Transverse colon (tissue), 4 donors: Measurements from ENCODE around the gene PRKCZ. TPM values are rescaled to one million over a fixed set of nuclear protein-coding genes. Genes with fewer than 3 reads are reported as not detected.

Experiments
- DNase-seq: peaks from one replicate; pipeline ENCODE4 v3.0.0-alpha.2; 2019
- H3K27ac ChIP-seq, 4 donors: fragments of 200-600 bp; sonication (generic); 2 replicates each; pipeline ENCODE4 v1.5.1; 2016 to 2018; ENCODE audit warnings: inconsistent platforms in 4 of 4
- H3K27me3 ChIP-seq: fragments of 200-600 bp; sonication (generic); 2 replicates; pipeline ENCODE4 v1.5.1; 2017; ENCODE audit warnings: inconsistent platforms
- H3K36me3 ChIP-seq, 4 donors: fragments of 200-600 bp; sonication (generic); 2 replicates each; pipeline ENCODE4 v1.5.1; 2017 to 2019; ENCODE audit warnings: inconsistent platforms in 4 of 4
- H3K4me1 ChIP-seq, 4 donors: fragments of 200-600 bp; sonication (generic); 2 replicates each; pipeline ENCODE4 v1.5.1; 2017 to 2020; ENCODE audit warnings: inconsistent platforms in 4 of 4
- H3K4me3 ChIP-seq, 4 donors: fragments of 200-600 bp; sonication (generic); 1 replicate in 1 of 4; 2 replicates in 3 of 4; pipeline versions ENCODE4 v1.5.1 to v1.6.1; 2017 to 2019; ENCODE audit warnings: inconsistent platforms in 4 of 4
- H3K9me3 ChIP-seq, 2 donors: fragments of 200-600 bp; sonication (generic); 2 replicates each; pipeline ENCODE4 v1.5.1; 2017 to 2019; ENCODE audit warnings: inconsistent platforms in 2 of 2
- EP300 ChIP-seq: sonication (generic); formaldehyde crosslinking; IDR thresholded peaks from one replicate; pipeline ENCODE4 v1.6.1; 2017; ENCODE audit warnings: antibody characterized with exemption, low read depth
- POLR2A ChIP-seq: fragments of 450-650 bp; IDR thresholded peaks from one replicate; pipeline ENCODE4 v1.6.1; 2016; ENCODE audit warnings: antibody characterized with exemption, mild to moderate bottlenecking, moderate library complexity
- POLR2AphosphoS5 ChIP-seq, 3 donors: sonication (generic); formaldehyde crosslinking; IDR thresholded peaks; one replicate each; pipeline ENCODE4 v1.6.1; 2016; ENCODE audit warnings: antibody characterized with exemption in 3 of 3
- WGBS, 2 donors: methylation state at CpG; one replicate each; pipeline ENCODE4 v1.1.5; 2018; ENCODE audit warnings: low coverage in 1 of 2; 5-methylcytosine and 5-hydroxymethylcytosine counted together
- in situ Hi-C, 4 donors: fragments of 200-750 bp; cut with MboI; loops; one replicate each; pipeline versions ENCODE4 v1.15.0 to v1.15.1; 2017; ENCODE audit warnings: low sequenced_read_pairs in 3 of 4, low pct_ligation_motif_present in 1 of 4, low pct_unique_long_range_greater_than_20kb in 1 of 4
- intact Hi-C: fragments of 100-400 bp; cut with DNase I; formaldehyde crosslinking; loops from one replicate; pipeline ENCODE4 v1.15.1; 2023; ENCODE audit warnings: low total_unique reads
- total RNA-seq, 4 donors: library from RNA; depleted of rRNA; stranded (reverse); fragments of >200 nt; gene quantifications; one replicate each; pipeline ENCODE4 v1.1.0, GENCODE V29; 2016
- TF ChIP-seq, protein P1 (sequence below), 5 experiments: fragments of 200-600 bp in 3 of 5; fragments of 450-650 bp in 2 of 5; sonication (generic) in 3 of 5; IDR thresholded peaks; 1 replicate in 2 of 5; 2 replicates in 3 of 5; pipeline ENCODE4 v1.5.1; 2016 to 2017; ENCODE audit warnings: antibody characterized with exemption in 5 of 5, inconsistent platforms in 3 of 5, mild to moderate bottlenecking in 2 of 5, moderate library complexity in 1 of 5

Gene PRKCZ
- total RNA-seq, 4 donors from 2014 or later, result 48.6 to 96.7 (median 54.4) TPM

- H3K36me3 ChIP-seq, result no peaks in the 10 kb centered on the region
- no peak overlapping the region for H3K27ac ChIP-seq
- intact Hi-C loops (no loop called here), in situ Hi-C loops (no loop called here)
- H3K9me3 ChIP-seq, result no peaks in the 10 kb centered on the region
- no peak overlapping the region for H3K4me3 ChIP-seq
- DNase-seq, result no peak
- H3K4me1 ChIP-seq, result peaks cover 0 to 18% (median 9%) of the 10 kb centered on the region in 4 donors
- WGBS, 2 donors, result 92 to 100% methylated on average over 1 to 26 of the region's 29 CpGs
- H3K27me3 ChIP-seq, result peaks cover 4% of the 10 kb centered on the region
- TF ChIP-seq POLR2A, result no peak
- TF ChIP-seq POLR2AphosphoS5 (IDR thresholded peaks at IDR 0.05), result no peak
- TF ChIP-seq, protein P1, sequence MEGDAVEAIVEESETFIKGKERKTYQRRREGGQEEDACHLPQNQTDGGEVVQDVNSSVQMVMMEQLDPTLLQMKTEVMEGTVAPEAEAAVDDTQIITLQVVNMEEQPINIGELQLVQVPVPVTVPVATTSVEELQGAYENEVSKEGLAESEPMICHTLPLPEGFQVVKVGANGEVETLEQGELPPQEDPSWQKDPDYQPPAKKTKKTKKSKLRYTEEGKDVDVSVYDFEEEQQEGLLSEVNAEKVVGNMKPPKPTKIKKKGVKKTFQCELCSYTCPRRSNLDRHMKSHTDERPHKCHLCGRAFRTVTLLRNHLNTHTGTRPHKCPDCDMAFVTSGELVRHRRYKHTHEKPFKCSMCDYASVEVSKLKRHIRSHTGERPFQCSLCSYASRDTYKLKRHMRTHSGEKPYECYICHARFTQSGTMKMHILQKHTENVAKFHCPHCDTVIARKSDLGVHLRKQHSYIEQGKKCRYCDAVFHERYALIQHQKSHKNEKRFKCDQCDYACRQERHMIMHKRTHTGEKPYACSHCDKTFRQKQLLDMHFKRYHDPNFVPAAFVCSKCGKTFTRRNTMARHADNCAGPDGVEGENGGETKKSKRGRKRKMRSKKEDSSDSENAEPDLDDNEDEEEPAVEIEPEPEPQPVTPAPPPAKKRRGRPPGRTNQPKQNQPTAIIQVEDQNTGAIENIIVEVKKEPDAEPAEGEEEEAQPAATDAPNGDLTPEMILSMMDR (IDR thresholded peaks at IDR 0.05), result no peak
- no peak for TF ChIP-seq EP300
Observed at GRCh38 chr1:2055911-2056575, 5.8 kb downstream of the PRKCZ start.

DNA sequence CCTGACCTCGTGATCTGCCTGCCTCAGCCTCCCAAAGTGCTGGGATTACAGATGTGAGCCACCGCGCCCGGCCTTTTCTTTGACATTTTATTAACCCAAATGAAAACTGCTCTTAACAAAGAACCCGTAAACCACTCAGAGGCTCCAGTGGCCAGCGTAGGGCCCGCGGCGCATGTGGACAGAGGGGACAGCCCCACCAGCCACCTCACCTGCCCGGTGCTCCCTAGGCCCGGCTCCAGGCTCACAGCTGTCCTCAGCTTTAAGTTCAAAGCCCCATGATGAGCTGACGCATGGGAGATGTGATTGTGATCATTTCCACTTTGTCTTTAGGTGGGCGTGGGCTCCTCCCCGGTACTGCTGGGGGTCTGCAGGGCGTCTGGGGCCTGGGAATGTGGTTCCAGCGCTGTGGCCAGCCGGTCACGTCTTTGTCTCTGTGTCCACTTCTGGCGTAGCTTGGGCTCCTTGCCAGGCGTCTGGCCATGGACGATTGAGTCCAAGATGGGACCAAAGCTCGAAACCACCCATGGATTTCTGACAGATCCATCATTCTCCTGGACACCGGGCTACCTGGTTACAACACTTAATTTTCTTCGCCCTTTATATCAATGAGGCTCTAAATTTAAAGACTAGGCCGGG lies 6.9 kb downstream of the PRKCZ start:
- 94 to 96% methylated on average over 7 to 24 of the region's 25 CpGs for WGBS, 2 donors

GRCh38 chr1:2059290-2059953 lies 9.2 kb downstream of the PRKCZ start:
- in situ Hi-C loops (no loop called here), intact Hi-C loops (no loop called here)
- H3K4me1 ChIP-seq, result no peaks in the 10 kb centered on the region
- TF ChIP-seq, protein P1 (IDR thresholded peaks at IDR 0.05), result no peak
- TF ChIP-seq POLR2AphosphoS5 (IDR thresholded peaks at IDR 0.05) (no peak), EP300 (no peak), POLR2A (no peak)
- WGBS, 2 donors, result 92 to 100% methylated on average over 6 to 30 of the region's 35 CpGs
- no peak for DNase-seq
- no peaks in the 10 kb centered on the region for H3K27me3 ChIP-seq
- no peak overlapping the region for H3K27ac ChIP-seq
- no peak overlapping the region for H3K4me3 ChIP-seq
- no peaks in the 10 kb centered on the region for H3K36me3 ChIP-seq
- no peaks in the 10 kb centered on the region for H3K9me3 ChIP-seq

More for the DNA sequence above, 6.9 kb downstream of the PRKCZ start:
- no peaks in the 10 kb centered on the region for H3K36me3 ChIP-seq
- H3K4me1 ChIP-seq, result peaks cover 0 to 8% (median 2%) of the 10 kb centered on the region in 4 donors
- no peak overlapping the region for H3K4me3 ChIP-seq
- no peaks in the 10 kb centered on the region for H3K27me3 ChIP-seq
- intact Hi-C loops (no loop called here), in situ Hi-C loops (no loop called here)
- no peak for DNase-seq
- H3K27ac ChIP-seq, result no peak overlapping the region
- H3K9me3 ChIP-seq, result no peaks in the 10 kb centered on the region
- no peak for TF ChIP-seq POLR2A
- TF ChIP-seq EP300, result no peak
- no peak for TF ChIP-seq POLR2AphosphoS5 (IDR thresholded peaks at IDR 0.05)
- TF ChIP-seq, protein P1 (IDR thresholded peaks at IDR 0.05), result no peak

DNA sequence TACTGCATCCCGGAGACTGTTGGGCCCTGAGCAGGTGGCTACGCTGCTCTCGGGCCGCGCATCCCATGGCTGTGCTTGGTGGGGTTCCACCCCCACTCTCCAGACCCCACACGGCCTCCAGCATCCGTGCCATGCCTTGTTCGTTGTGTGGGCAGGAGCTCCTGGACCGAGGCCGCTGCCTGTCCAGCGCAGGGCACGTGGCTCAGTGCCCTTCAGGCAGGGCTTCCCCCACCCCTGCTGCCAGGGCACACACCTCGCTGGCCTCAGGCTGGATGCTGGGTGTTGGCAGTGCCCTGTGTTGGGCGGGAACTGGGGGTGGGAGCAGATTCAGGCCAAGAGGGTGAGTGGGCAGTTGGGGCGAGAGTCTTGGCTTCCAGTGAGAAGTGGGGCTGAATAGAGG lies 9.9 kb downstream of the PRKCZ start:
- DNase-seq, result no peak
- in situ Hi-C loops, result no loop called here
- Histone ChIP-seq H3K36me3 (no peaks in the 10 kb centered on the region), H3K27ac (no peak overlapping the region), H3K9me3 (no peaks in the 10 kb centered on the region), H3K4me1 (no peaks in the 10 kb centered on the region), H3K27me3 (no peaks in the 10 kb centered on the region), H3K4me3 (no peak overlapping the region)
- intact Hi-C loops, result no loop called here
- 91% methylated on average over 15 of the region's 15 CpGs; no CpG with 5 or more reads in 1 of the 2 donors for WGBS, 2 donors
- TF ChIP-seq, protein P1 (IDR thresholded peaks at IDR 0.05), result no peak
- no peak for TF ChIP-seq EP300
- no peak for TF ChIP-seq POLR2A
- no peak for TF ChIP-seq POLR2AphosphoS5 (IDR thresholded peaks at IDR 0.05)
